ENCODE results near the gene ALPP. TPM values are rescaled to one million over a fixed set of nuclear protein-coding genes. Genes with fewer than 3 reads are reported as not detected.

The ALPP gene
- total RNA-seq, 6 experiments from 2014 or later = not detected

- Mint-ChIP-seq H3K36me3 (ENCODE audit: low read depth) (no peaks in the 10 kb centered on the region; the same call in 1 of the 2 replicates), H3K27ac (no peak overlapping the region), H3K4me3 (no peak overlapping the region), H3K9me3 (no peaks in the 10 kb centered on the region), H3K27me3 (ENCODE audit: insufficient read depth) (peaks cover 61% of the 10 kb centered on the region), H3K4me1 (ENCODE audit: low read depth) (peaks cover 28% of the 10 kb centered on the region)
- no peak for DNase-seq
- TF ChIP-seq, protein P1, sequence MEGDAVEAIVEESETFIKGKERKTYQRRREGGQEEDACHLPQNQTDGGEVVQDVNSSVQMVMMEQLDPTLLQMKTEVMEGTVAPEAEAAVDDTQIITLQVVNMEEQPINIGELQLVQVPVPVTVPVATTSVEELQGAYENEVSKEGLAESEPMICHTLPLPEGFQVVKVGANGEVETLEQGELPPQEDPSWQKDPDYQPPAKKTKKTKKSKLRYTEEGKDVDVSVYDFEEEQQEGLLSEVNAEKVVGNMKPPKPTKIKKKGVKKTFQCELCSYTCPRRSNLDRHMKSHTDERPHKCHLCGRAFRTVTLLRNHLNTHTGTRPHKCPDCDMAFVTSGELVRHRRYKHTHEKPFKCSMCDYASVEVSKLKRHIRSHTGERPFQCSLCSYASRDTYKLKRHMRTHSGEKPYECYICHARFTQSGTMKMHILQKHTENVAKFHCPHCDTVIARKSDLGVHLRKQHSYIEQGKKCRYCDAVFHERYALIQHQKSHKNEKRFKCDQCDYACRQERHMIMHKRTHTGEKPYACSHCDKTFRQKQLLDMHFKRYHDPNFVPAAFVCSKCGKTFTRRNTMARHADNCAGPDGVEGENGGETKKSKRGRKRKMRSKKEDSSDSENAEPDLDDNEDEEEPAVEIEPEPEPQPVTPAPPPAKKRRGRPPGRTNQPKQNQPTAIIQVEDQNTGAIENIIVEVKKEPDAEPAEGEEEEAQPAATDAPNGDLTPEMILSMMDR (IDR thresholded peaks at IDR 0.05) = no peak
These were observed 8.3 kb downstream of the ALPP start for GRCh38 chr2:232386740-232387450.

DNA sequence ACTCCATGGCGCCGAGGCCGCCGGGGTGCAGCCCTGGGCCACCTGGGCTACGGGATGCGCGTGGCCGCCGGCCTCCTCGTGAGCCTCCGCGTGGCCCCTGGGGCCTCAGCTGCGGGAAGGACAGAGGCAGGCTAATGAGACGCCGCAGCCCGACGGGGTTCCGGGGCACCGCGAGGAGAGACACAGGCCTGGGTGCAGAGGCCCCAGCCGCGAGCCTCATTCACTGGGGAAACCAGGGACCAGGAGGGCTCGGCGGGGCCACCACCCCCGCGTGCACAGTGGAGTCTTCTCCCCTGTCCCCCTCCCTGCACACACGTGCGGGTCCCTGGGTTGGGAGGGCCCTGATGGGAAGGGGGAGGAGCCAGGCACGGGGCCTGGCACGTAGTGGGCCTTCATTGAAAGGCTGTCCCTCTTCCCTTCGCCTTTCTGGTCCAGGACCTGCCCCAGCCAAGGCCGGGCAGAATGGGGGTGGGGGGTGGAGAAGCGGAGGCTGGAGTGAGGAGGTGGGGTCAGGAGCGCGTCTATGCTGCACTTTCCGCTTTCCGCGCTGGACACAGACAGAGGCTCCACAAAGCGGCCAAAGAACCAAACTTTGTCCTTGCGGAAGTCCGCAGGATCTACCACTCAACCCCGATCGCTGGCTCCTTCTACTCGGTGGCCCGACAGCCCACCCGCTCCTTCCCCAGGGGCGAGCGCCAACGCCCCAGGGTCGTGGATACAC lies 9.1 kb downstream of the ALPP start:
- TF ChIP-seq, protein P1 (IDR thresholded peaks at IDR 0.05) = no peak
- Mint-ChIP-seq H3K4me3 (no peak overlapping the region), H3K27me3 (ENCODE audit: insufficient read depth) (peaks cover 57% of the 10 kb centered on the region), H3K27ac (no peak overlapping the region), H3K9me3 (no peaks in the 10 kb centered on the region), H3K36me3 (ENCODE audit: low read depth) (no peaks in the 10 kb centered on the region; the same call in 1 of the 2 replicates), H3K4me1 (ENCODE audit: low read depth) (peaks cover 28% of the 10 kb centered on the region)
- no peak for DNase-seq

- no peaks in the 10 kb centered on the region for H3K9me3 Mint-ChIP-seq
- TF ChIP-seq, protein P1 (IDR thresholded peaks at IDR 0.05) = no peak
- H3K27me3 Mint-ChIP-seq (ENCODE audit: insufficient read depth) = peaks cover 60% of the 10 kb centered on the region
- H3K4me3 Mint-ChIP-seq = no peak overlapping the region
- H3K36me3 Mint-ChIP-seq (ENCODE audit: low read depth) = no peaks in the 10 kb centered on the region; the same call in 1 of the 2 replicates
- H3K4me1 Mint-ChIP-seq (ENCODE audit: low read depth) = peaks cover 28% of the 10 kb centered on the region
- H3K27ac Mint-ChIP-seq = no peak overlapping the region
- no peak for DNase-seq
These were observed 9.9 kb downstream of the ALPP start for GRCh38 chr2:232388324-232388891.

GRCh38 chr2:232389327-232389726 lies 10.8 kb downstream of the ALPP start:
- no peak for DNase-seq
- no peak overlapping the region; the same call in 1 of the 2 replicates for H3K4me3 Mint-ChIP-seq
- H3K4me1 Mint-ChIP-seq (ENCODE audit: low read depth) = peaks cover 28% of the 10 kb centered on the region
- H3K9me3 Mint-ChIP-seq = no peaks in the 10 kb centered on the region
- no peaks in the 10 kb centered on the region; the same call in 1 of the 2 replicates for H3K36me3 Mint-ChIP-seq (ENCODE audit: low read depth)
- no peak overlapping the region for H3K27ac Mint-ChIP-seq
- peaks cover 58% of the 10 kb centered on the region for H3K27me3 Mint-ChIP-seq (ENCODE audit: insufficient read depth)
- TF ChIP-seq, protein P1 (IDR thresholded peaks at IDR 0.05) = no peak

DNA sequence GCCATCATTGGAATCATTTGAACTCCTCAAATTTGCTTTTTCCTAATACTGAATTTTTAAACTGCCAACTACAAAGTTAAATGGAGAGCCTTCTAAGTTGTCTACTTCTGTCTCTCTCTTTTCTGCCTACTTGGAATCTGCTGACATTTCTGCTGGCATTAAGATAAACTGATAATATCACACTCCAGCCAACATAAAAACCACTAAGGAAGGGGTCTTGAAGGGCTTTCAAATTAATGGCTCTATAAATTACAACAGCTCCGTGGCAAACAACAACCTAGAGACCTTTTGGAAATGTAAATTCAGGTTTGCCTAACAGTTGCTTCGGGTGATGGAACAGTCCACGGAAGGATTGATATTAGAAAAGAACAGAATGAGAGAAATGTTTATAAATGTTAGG lies 12.1 kb downstream of the ALPP start:
- no peaks in the 10 kb centered on the region; the same call in 1 of the 2 replicates for H3K36me3 Mint-ChIP-seq (ENCODE audit: low read depth)
- H3K27ac Mint-ChIP-seq = no peak overlapping the region
- peaks cover 17% of the 10 kb centered on the region for H3K4me1 Mint-ChIP-seq (ENCODE audit: low read depth)
- no peak overlapping the region for H3K4me3 Mint-ChIP-seq
- DNase-seq = no peak
- H3K9me3 Mint-ChIP-seq = no peaks in the 10 kb centered on the region
- TF ChIP-seq, protein P1 (IDR thresholded peaks at IDR 0.05) = no peak
- peaks cover 47% of the 10 kb centered on the region for H3K27me3 Mint-ChIP-seq (ENCODE audit: insufficient read depth)

All from HFFc6 (cell line).